Measurements from ENCODE around the gene IGFL2.
"Not testable (repeated sequence)": the region's sequence is repeated elsewhere in the genome, so short reads cannot be mapped to it uniquely, and the experiment has no call there.

The IGFL2 gene

GRCh38 chr19:46202872-46203860 lies 55.1 kb downstream of the IGFL2 start:
- no peaks in the 10 kb centered on the region for H3K27me3 ChIP-seq
- no peaks in the 10 kb centered on the region for H3K36me3 ChIP-seq
- DNase-seq: no peak
- H3K9me3 ChIP-seq: no peaks in the 10 kb centered on the region
- H3K4me3 ChIP-seq (ENCODE audit: low read depth, low read length): no peak overlapping the region
- no peak for TF ChIP-seq CTCF (IDR thresholded peaks at IDR 0.05; ENCODE audit: low read depth, low read length)
- peaks cover 18% of the 10 kb centered on the region for H3K4me1 ChIP-seq

GRCh38 chr19:46204008-46204407 lies 56.0 kb downstream of the IGFL2 start:
- Histone ChIP-seq H3K27me3 (no peaks in the 10 kb centered on the region), H3K4me1 (peaks cover 18% of the 10 kb centered on the region), H3K4me3 (ENCODE audit: low read depth, low read length) (no peak overlapping the region), H3K9me3 (no peaks in the 10 kb centered on the region), H3K36me3 (no peaks in the 10 kb centered on the region)
- no peak for DNase-seq
- no peak for TF ChIP-seq CTCF (IDR thresholded peaks at IDR 0.05; ENCODE audit: low read depth, low read length)

DNA sequence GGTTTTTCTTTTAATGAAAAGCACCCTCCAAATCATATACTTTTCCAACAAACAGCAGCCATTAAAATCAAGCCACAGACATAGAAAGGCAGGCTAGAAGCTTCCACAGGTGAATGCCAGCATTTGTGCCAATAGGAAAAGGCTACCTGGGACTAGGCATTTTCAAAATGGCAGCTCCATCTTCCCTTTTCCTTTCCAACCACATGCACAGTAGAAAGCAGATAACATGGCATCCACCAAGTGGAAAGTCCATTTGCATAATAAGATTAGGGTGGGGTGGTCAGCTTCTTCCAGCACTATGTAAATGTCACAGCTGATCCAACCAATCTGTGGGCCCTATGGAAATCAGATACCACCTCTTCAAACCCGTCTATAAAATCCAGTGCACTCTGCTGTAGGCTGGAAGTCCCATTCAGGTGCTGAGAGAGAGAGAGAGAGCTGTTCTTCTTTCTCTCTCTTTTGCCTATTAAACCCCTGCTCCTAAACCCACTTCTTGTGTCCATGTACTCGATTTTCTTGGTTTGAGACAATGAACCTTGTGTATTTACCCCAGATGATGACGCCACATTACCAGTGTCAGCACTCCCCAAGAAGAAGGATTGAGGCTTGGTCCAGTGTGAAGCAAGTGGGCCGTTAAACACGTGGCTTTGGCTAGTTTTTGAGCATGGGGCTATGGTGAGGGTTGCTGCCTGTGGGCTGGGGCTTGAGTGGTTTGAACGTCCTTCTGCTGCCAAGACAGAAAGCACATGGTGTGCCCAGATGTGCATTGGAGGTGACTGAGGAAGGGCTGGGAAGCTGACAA lies 57.3 kb downstream of the IGFL2 start:
- peak; percentile 54 for DNase-seq
- Histone ChIP-seq H3K27me3 (no peaks in the 10 kb centered on the region), H3K4me3 (ENCODE audit: low read depth, low read length) (no peak overlapping the region), H3K4me1 (peaks cover 18% of the 10 kb centered on the region), H3K9me3 (no peaks in the 10 kb centered on the region), H3K36me3 (no peaks in the 10 kb centered on the region)
- TF ChIP-seq CTCF (IDR thresholded peaks at IDR 0.05; ENCODE audit: low read depth, low read length): no peak

- Histone ChIP-seq H3K4me3 (ENCODE audit: low read depth, low read length) (no peak overlapping the region), H3K4me1 (peaks cover 13% of the 10 kb centered on the region), H3K9me3 (no peaks in the 10 kb centered on the region), H3K36me3 (no peaks in the 10 kb centered on the region), H3K27me3 (no peaks in the 10 kb centered on the region)
- no peak for TF ChIP-seq CTCF (IDR thresholded peaks at IDR 0.05; ENCODE audit: low read depth, low read length)
- no peak for DNase-seq
Measured at GRCh38 chr19:46206176-46206575, 58.1 kb downstream of the IGFL2 start.

DNA sequence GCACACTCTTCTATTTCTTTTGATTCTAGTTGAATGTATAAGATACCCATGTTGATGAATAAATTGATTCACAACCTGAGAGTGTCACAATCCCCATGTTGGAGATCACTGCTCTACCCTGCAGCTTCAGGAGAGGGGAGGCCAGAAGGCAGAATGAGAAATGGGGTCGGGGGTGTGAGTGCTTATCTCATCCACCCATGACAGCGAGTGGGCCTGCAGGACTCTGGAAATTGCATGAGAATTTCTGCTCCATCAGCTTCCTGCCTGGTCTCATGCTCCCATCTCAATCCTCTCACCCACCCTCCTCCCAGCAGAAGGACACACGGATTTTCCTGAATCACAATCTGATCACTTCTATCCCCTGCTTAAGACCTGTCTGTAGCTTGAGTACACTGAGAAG lies 58.6 kb downstream of the IGFL2 start:
- Histone ChIP-seq H3K4me1 (peaks cover 11% of the 10 kb centered on the region), H3K4me3 (ENCODE audit: low read depth, low read length) (no peak overlapping the region), H3K9me3 (no peaks in the 10 kb centered on the region), H3K36me3 (no peaks in the 10 kb centered on the region), H3K27me3 (no peaks in the 10 kb centered on the region)
- no peak for DNase-seq
- no peak for TF ChIP-seq CTCF (IDR thresholded peaks at IDR 0.05; ENCODE audit: low read depth, low read length)

DNA sequence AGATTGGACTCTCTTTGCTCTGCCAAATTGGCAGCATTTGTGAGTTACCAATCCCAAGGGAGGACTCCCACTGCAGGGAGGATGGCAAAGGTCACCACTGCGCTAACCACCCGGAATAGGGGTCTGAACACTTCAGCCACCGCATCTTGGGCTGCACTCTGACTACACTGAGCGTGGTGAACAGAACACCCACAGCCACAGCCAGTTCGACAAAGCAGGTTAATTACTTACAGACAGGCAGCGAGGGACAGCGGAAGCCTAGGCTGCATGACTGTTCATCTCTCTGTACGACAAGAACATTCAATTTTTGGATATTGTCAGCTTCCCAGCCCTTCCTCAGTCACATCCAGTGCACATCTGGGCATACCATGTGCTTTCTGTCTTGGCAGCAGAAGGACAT lies 59.8 kb downstream of the IGFL2 start:
- not testable (repeated sequence) for H3K27me3 ChIP-seq; H3K9me3 ChIP-seq; H3K4me3 ChIP-seq (ENCODE audit: low read depth, low read length); DNase-seq; H3K4me1 ChIP-seq; H3K36me3 ChIP-seq
